ENCODE results near the gene UPK1B. TPM values are rescaled to one million over a fixed set of nuclear protein-coding genes. Genes with fewer than 3 reads are reported as not detected.
"Not testable (repeated sequence)": the region's sequence is repeated elsewhere in the genome, so short reads cannot be mapped to it uniquely, and the experiment has no call there.

UPK1B gene
- total RNA-seq, 2 experiments from 2014 or later = not detected

- DNase-seq = no peak
Measured at GRCh38 chr3:119239206-119239820, 65.9 kb downstream of the UPK1B start.

GRCh38 chr3:119240101-119240590 lies 66.7 kb downstream of the UPK1B start:
- POLR2A ChIA-PET = interaction anchor here (1.0 to 2.0 kb wide), 5 partner anchors 17 to 229 kb away, joined by 3 to 9 read pairs (median 4); partner anchors contain the start of genes POGLUT1, TEX55 and TMEM39A
- H3K9me3 Mint-ChIP-seq = no peaks in the 10 kb centered on the region
- ATAC-seq (ENCODE audit: low read depth) (no peak), DNase-seq (no peak)
- H3K36me3 Mint-ChIP-seq = peaks cover 18% of the 10 kb centered on the region
- no peaks in the 10 kb centered on the region for H3K27me3 Mint-ChIP-seq
- peaks cover 39% of the 10 kb centered on the region for H3K4me1 Mint-ChIP-seq
- peak overlapping the region; percentile 86 for H3K27ac Mint-ChIP-seq
- peak overlapping the region; percentile 94 for H3K4me3 Mint-ChIP-seq

More at GRCh38 chr3:119239206-119239820, 65.9 kb downstream of the UPK1B start:
- Mint-ChIP-seq H3K36me3 (peaks cover 25% of the 10 kb centered on the region), H3K4me1 (peaks cover 45% of the 10 kb centered on the region), H3K4me3 (peak overlapping the region; percentile 94), H3K9me3 (no peaks in the 10 kb centered on the region), H3K27me3 (no peaks in the 10 kb centered on the region), H3K27ac (peak overlapping the region; percentile 86)
- no peak for ATAC-seq (ENCODE audit: low read depth)
- POLR2A ChIA-PET = interaction anchor here (0.6 to 0.7 kb wide), 3 partner anchors 94 to 176 kb away, joined by 4 to 5 read pairs (median 5); no protein-coding TSS in a partner anchor

GRCh38 chr3:119240591-119241434 lies 67.4 kb downstream of the UPK1B start, which contains the start of gene B4GALT4:
B4GALT4 (minus strand) TSS chr3:119240878; CDS start chr3:119230099, 10,779 bp downstream.
- H3K9me3 Mint-ChIP-seq = no peaks in the 10 kb centered on the region
- POLR2A ChIA-PET = interaction anchor here (0.6 to 2.0 kb wide), 12 partner anchors 17 to 357 kb away, joined by 3 to 9 read pairs (median 3); partner anchors contain the start of genes IGSF11, POGLUT1, TEX55 and TMEM39A
- H3K4me3 Mint-ChIP-seq = peak within 1 kb of the TSS; percentile 94
- H3K27me3 Mint-ChIP-seq = no peaks in the 10 kb centered on the region
- peak; percentile 84 for ATAC-seq (ENCODE audit: low read depth)
- peak within 1 kb of the TSS; percentile 86 for H3K27ac Mint-ChIP-seq
- H3K36me3 Mint-ChIP-seq = peaks cover 12% of the 10 kb centered on the region
- H3K4me1 Mint-ChIP-seq = peaks cover 34% of the 10 kb centered on the region
- DNase-seq = peak; percentile 87

- H3K9me3 Mint-ChIP-seq; H3K27ac Mint-ChIP-seq; ATAC-seq (ENCODE audit: low read depth); H3K4me3 Mint-ChIP-seq; H3K27me3 Mint-ChIP-seq; DNase-seq; H3K36me3 Mint-ChIP-seq: not testable (repeated sequence)
- POLR2A ChIA-PET = interaction anchor here (0.9 kb wide), 1 partner anchor 226 kb away, joined by 5 read pairs; the partner anchor contains the start of gene POGLUT1
- peaks cover 20% of the 10 kb centered on the region for H3K4me1 Mint-ChIP-seq
Measured at GRCh38 chr3:119242387-119243057, 69.1 kb downstream of the UPK1B start.

GRCh38 chr3:119243058-119243529 lies 69.7 kb downstream of the UPK1B start:
- peaks cover 20% of the 10 kb centered on the region for H3K4me1 Mint-ChIP-seq
- not testable (repeated sequence) for ATAC-seq (ENCODE audit: low read depth); H3K4me3 Mint-ChIP-seq

GRCh38 chr3:119243712-119244111 lies 70.3 kb downstream of the UPK1B start:
- Mint-ChIP-seq H3K27me3 (peaks cover 5% of the 10 kb centered on the region), H3K36me3 (peaks cover 4% of the 10 kb centered on the region), H3K4me1 (peaks cover 16% of the 10 kb centered on the region), H3K27ac (no peak overlapping the region), H3K4me3 (no peak overlapping the region), H3K9me3 (peaks cover 5% of the 10 kb centered on the region)
- POLR2A ChIA-PET = no interaction called here
- ATAC-seq (ENCODE audit: low read depth) (no peak), DNase-seq (no peak)

More at GRCh38 chr3:119243058-119243529, 69.7 kb downstream of the UPK1B start:
- H3K27me3 Mint-ChIP-seq, DNase-seq, H3K9me3 Mint-ChIP-seq, POLR2A ChIA-PET, H3K36me3 Mint-ChIP-seq, H3K27ac Mint-ChIP-seq: not testable (repeated sequence)

DNA sequence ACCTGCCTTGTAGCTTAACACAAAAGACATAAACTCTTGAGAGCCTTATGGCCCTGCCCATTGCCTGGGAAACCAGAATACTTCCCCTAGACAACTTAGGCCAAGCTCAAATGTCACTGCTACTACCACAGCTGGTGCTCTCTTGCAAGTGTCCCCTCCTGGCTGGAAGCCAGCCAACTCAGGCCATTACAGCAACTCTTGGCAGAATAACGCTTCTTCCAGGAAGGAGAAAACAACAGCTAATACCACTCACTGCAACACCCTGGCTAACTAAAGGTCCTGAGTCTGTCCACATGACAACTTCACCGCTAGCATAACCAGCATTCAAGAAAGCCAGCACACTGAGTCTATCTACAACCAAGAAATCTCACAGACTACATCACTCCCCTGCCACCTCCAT lies 72.4 kb downstream of the UPK1B start:
- Mint-ChIP-seq H3K4me1 (peaks cover 5% of the 10 kb centered on the region), H3K9me3 (peaks cover 9% of the 10 kb centered on the region), H3K36me3 (peaks cover 4% of the 10 kb centered on the region), H3K4me3 (no peak overlapping the region), H3K27me3 (peaks cover 8% of the 10 kb centered on the region), H3K27ac (no peak overlapping the region)
- ATAC-seq (ENCODE audit: low read depth) = no peak
- POLR2A ChIA-PET = interaction anchor here (1.2 kb wide), 1 partner anchor 14 kb away, joined by 3 read pairs; no protein-coding TSS in a partner anchor
- no peak for DNase-seq

Other genes starting within 250 kb of the UPK1B start
- 1 to 10 TPM; 1.9 to 2.4 TPM for gene IGSF11, start 138.8 kb upstream of the UPK1B start, total RNA-seq
- not detected for gene TEX55, start 27.4 kb upstream of the UPK1B start, total RNA-seq
- gene B4GALT4, start 67.3 kb downstream of the UPK1B start, total RNA-seq = 10 to 100 TPM; 13.8 to 16.3 TPM
- 1 to 10 TPM; 1.6 to 1.7 TPM for gene ARHGAP31, start 120.8 kb downstream of the UPK1B start, total RNA-seq

Data from activated naive CD8-positive, alpha-beta T cell treated with anti-CD3 and anti-CD28 coated beads, Interleukin-2, amount 10 ng/mL, durations not matched to agents 7 days and 5 days (primary cell).